Ishikawa (cell line): ENCODE results near the gene DIPK1B.
A peak's percentile ranks its signal among the peaks of the same experiment; 100 is the strongest.

Experiments
- CEBPB ChIP-seq: IDR thresholded peaks from 2 replicates; pipeline ENCODE4 v1.6.1; 2012
- CREB1 ChIP-seq: IDR thresholded peaks from 2 replicates; pipeline ENCODE4 v1.6.1; 2012; ENCODE audit warnings: low read depth
- EGR1 ChIP-seq: IDR thresholded peaks from 2 replicates; pipeline ENCODE4 v1.6.1; 2012
- EP300 ChIP-seq: IDR thresholded peaks from 2 replicates; pipeline ENCODE4 v1.6.1; 2012; ENCODE audit warnings: borderline replicate concordance
- FOXM1 ChIP-seq: IDR thresholded peaks from 2 replicates; pipeline ENCODE4 v1.6.1; 2012; ENCODE audit warnings: low read depth, borderline replicate concordance
- MAX ChIP-seq: IDR thresholded peaks from 2 replicates; pipeline ENCODE4 v1.6.1; 2012
- NFIC ChIP-seq: IDR thresholded peaks from 2 replicates; pipeline ENCODE4 v1.6.1; 2012
- RAD21 ChIP-seq: IDR thresholded peaks from 2 replicates; pipeline ENCODE4 v1.6.1; 2012; ENCODE audit warnings: low read depth
- REST ChIP-seq: IDR thresholded peaks from 2 replicates; pipeline ENCODE4 v1.6.1; 2012; ENCODE audit warnings: low read depth, mild to moderate bottlenecking
- TAF1 ChIP-seq: IDR thresholded peaks from 2 replicates; pipeline ENCODE4 v1.6.1; 2012; ENCODE audit warnings: low read depth, mild to moderate bottlenecking
- TCF12 ChIP-seq: IDR thresholded peaks from 2 replicates; pipeline ENCODE4 v1.6.1; 2012; ENCODE audit warnings: low read depth
- TEAD4 ChIP-seq: IDR thresholded peaks from 2 replicates; pipeline ENCODE4 v1.6.1; 2012
- USF1 ChIP-seq: IDR thresholded peaks from 2 replicates; pipeline ENCODE4 v1.6.1; 2012
- YY1 ChIP-seq: IDR thresholded peaks from 2 replicates; pipeline ENCODE4 v1.6.1; 2012; ENCODE audit warnings: low read depth
- ZBTB7A ChIP-seq: IDR thresholded peaks from 2 replicates; pipeline ENCODE4 v1.6.1; 2012; ENCODE audit warnings: low read depth

The DIPK1B gene

GRCh38 chr9:136729144-136729543 lies 16.8 kb downstream of the DIPK1B start:
- TF ChIP-seq MAX, result no peak
- no peak for TF ChIP-seq EP300
- TF ChIP-seq TAF1, result no peak
- TF ChIP-seq CREB1, result no peak
- no peak for TF ChIP-seq USF1
- no peak for TF ChIP-seq ZBTB7A
- no peak for TF ChIP-seq RAD21
- TF ChIP-seq NFIC, result no peak
- no peak for TF ChIP-seq FOXM1
- TF ChIP-seq CEBPB, result no peak

- no peak for TF ChIP-seq YY1
- no peak for TF ChIP-seq CREB1
- no peak for TF ChIP-seq TCF12
- no peak for TF ChIP-seq TAF1
- TF ChIP-seq TEAD4, result no peak
- TF ChIP-seq EGR1, result no peak
- TF ChIP-seq MAX, result no peak
- TF ChIP-seq USF1, result no peak
- no peak for TF ChIP-seq CEBPB
- no peak for TF ChIP-seq EP300
- TF ChIP-seq REST, result no peak
- TF ChIP-seq RAD21, result no peak
- no peak for TF ChIP-seq NFIC
- TF ChIP-seq FOXM1, result no peak
- TF ChIP-seq ZBTB7A, result no peak
These were observed 17.6 kb downstream of the DIPK1B start for GRCh38 chr9:136729926-136730325.

- no peak for TF ChIP-seq MAX
- peak; percentile 55 for TF ChIP-seq USF1
- TF ChIP-seq NFIC, result no peak
These were observed 20.2 kb downstream of the DIPK1B start for GRCh38 chr9:136732444-136733178.

- TF ChIP-seq REST (no peak), ZBTB7A (no peak), EP300 (no peak), TCF12 (no peak), TAF1 (no peak), FOXM1 (no peak), RAD21 (no peak), EGR1 (no peak)
These were observed 21.2 kb downstream of the DIPK1B start for GRCh38 chr9:136733611-136734010.

GRCh38 chr9:136734837-136735496 lies 22.6 kb downstream of the DIPK1B start:
- TF ChIP-seq MAX (no peak), CEBPB (no peak), CREB1 (no peak), TEAD4 (no peak), ZBTB7A (no peak)
